Middle frontal gyrus (tissue), 1 donor: ENCODE data around the gene ZNF777.
"Not testable (repeated sequence)": the region's sequence is repeated elsewhere in the genome, so short reads cannot be mapped to it uniquely, and the experiment has no call there.

ENCODE experiments used
- DNase-seq: peaks from one replicate; pipeline ENCODE4 v3.0.0-alpha.2; 2015; ENCODE audit warnings: low spot score; ENCODE audit errors: extremely low spot score

The ZNF777 gene

DNA sequence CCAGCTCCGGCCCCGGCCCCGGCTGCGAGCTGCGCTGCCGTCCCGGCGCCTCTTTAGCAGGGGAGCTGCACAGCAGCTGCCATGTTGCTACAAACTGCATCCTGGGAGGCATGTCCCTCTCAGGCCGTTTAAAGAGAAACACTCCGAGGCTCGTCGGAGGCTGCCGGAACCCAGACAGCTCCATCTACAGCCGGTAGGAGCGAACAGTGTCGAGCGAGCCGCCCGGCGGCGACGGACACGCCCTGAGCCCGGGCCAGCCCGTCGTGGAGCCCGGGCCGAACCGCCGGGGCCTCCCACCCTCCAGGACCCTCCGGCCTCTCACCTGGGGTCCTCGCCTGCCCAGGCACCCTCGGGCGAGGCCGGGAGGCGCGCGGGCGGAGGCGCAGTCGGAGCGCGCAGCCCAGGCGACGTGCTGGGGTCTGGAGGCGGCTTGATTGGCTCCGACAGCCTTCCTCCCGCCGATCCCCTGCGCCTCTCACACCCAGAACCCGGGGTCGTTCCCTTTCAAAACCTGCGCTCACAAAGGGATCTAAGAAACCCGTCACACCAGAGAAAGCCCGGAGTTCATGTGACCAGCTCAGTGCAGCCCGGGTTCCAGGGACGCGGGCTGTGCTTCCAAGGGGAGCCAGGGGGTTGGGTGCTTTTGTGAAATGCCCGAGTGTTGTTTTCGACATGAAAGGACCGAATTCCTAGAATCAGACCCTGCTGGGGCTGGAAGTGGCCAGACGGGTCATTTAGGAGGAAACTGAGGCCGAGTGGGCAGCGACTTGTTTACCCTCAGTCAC, at the start of gene ZNF777:
ZNF777 (minus strand) TSS at position 570 of the 785 bp plus-strand sequence. CDS start 5,040 bp downstream, outside the sequence.
- DNase-seq = peak; percentile 36

DNA sequence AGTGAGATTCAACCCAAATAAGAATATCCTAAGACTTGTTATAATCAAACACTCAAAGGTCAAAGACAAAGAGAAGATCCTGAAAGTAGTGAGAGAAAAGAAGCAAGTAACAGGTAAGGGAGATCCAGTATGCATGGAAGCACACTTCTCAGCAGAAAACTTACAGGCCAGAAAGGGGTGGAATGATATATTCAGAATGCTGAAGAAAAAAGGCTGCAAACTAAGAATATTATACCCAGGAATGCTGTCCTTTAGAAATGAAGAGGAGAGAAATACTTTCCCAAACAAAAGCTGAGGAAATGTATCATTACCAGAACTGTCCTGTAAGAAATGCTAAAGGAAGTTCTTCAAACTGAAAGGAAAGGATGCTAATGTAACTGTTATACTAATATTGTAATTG, 49.4 kb upstream of the ZNF777 start:
- no peak for DNase-seq

DNA sequence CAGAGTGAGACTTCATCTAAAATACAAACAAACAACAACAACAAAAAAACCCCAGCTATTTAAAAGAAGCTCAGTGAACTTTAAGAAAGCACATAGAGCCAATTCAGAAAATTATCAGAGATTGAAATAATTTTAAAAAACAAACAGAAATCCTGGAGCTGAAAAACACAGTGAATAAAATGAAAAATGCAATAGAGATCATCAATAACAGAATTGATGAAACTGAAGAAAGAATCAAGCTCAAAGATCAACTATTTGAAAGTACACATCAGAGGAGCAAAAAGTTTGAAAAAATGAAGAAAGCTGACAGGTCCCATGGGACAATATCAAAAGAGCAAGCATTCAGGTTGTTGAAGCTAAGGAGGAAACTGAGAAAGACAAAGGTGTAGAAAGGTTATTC, 48.9 kb upstream of the ZNF777 start:
- no peak for DNase-seq

DNA sequence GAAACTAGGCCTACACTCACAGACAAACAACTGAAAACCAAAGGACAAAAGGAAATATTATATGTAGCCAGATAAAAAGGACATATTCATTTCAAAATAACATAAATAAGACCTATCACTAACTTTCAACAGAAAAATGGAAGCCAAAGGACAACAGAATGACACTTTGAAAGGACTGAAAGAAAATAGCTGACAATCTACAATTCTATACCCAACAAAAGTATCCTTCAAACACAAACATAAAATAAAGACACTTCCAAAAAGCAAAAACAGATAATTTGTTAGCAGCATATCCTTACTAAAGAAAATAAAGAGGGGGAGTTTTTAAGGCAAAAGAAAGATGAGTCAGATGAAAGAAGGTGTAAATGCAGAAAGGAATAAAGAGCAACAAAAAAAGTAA, 44.7 kb upstream of the ZNF777 start:
- no peak for DNase-seq

DNA sequence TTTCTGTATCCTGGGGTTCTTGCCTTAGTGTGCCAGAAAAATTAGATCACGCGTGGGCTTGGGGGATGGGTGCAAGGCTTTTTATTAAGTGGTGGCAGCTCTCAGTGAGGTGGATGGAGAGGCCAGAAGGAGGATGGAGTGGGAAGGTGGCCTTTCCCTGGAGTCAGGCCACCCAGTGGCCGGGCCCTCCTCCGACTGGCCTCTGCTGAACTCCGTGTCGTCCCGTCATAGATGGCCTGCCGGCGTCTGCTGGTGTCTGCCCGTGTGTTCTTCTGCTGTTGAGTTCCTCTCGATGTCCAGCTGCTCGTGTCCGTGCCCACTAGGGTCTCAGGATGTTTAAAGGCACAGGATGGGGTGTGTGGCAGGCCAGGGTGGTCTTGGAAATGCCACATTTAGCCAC, 40.8 kb upstream of the ZNF777 start:
- DNase-seq = no peak

DNA sequence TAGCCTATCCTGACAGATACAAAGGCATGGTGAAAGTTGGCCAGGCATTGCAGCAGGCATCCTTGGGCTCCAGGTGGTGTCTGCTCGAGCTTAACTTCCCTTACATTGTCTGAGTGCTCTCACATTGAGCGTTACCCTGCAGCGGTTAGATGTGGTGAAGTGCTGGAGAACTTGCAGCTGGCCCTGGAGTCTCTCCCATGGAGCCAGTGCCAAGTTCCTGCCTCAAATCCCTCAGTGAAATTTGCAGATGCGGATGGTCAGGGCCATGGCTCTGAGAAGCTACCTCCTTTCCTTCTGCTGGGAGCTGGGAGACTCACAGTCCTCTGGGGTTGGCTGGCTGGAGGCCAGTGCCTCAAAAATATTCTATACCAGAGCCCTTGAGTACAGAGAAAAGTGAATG, 40.0 kb upstream of the ZNF777 start:
- no peak for DNase-seq

DNA sequence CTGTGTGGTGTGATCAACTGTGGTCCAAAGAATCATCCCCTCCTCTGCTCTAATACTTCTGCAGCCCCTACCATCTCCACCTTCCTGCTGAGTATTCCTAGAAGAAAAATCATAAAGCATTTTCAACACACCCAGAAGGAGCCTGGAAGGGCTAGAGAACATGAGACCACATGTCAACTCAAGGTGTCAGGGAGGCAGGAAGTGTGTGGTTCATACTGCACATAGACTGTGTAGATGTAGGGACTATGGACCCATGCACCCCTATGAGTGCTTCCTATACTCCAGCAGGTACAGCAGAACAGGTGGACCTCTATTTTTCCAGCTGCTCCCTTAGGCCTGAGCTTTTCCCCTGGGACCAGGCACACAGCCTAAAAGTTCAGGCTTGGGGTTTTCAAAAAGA, 39.3 kb upstream of the ZNF777 start:
- DNase-seq = no peak

DNA sequence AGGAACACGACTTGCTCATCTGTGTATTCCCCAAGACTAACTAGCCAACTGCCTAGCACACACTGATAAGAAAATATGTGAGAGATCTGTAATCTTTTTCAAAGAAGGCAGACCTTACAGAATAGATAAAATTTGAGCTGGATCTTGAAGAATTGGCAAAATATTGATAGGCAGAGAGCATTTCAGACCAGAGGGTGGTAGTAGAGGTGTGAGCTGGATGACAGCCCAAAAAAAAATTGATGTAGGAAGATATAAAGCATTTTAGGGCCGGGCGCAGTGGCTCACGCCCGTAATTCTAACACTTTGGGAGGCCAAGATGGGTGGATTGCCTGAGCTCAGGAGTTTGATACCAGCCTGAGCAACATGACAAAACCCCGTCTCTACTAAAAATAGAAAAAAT, 37.9 kb upstream of the ZNF777 start:
- no peak for DNase-seq

DNA sequence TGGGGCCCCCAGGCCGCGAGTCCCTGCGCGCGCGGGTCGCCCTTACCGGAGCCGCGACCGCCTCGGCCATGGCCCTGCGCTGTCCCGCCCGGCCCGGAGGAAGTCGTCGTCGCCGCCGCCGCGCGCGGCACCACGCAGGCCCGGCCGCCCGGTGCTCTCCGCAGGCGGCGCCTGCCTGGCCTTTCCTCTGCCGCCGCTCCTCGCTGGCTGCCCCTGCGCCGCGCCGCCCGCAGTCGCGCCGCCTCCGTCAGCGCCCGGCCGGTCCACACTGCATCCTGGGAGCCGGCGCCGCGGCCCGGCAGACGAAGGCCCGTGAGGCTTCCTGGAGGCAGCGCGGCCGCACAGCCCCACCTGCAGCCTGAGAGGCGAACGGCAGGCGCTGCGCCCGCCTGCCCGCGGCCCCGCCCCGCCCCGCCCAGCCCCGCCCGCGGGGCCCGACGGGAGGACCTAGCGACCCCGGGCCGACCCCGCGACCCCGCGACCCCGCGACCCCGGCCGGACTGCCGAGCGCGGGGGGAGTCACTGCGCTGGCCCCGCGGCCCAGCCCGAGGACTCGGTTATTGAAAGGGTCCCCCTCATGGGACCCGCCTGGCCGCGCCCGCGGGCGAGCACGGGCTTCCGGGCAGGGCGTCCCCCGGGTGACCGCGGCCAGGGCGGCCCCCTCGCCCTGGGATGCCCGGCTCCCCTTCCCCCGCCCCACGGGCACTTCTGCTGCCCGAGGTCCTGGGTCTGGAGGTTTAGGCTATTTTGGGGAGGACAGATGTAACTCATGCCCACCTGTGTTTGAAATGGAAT, 36.8 kb upstream of the ZNF777 start, which contains the start of gene ZNF746:
ZNF746 (minus strand) TSS at position 343 of the 795 bp plus-strand sequence; CDS start at position 70, 273 bp downstream.
- peak; percentile 73 for DNase-seq

DNA sequence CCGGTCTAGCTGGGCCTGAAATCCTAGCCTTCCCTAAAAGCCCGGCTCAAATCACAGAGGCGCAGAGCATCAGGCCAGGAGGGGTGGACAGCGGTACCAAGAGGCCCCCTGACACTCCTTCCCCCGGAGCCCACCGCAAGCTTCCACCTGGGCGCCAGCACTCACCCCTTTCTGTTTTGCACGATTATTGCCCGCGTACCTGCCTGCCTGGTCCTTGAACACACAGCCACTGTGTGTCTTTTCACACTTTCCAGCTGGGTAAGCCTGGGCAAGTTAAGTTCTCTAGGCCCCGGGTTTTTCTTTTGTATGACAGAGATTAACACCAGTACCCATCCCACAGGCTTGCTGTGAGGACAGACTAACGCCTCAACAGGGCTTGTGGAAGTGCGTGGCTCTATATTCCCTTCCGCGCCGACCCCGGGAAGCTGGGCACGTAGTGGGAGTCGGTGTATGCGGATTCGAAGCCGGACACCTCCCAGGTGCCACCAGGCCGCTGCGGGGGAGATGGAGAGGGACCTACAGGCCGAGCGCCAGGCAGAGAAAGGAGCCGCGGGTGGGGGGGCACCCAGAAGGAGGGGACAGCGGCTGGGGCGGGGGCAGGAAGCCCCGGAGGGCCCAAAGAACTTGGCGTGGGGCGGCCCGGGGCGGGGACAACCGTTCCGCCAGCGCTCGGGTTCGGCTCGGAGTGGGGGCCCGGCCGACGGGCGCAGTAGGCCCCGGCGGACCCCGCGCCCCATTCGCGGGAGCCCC, 36.0 kb upstream of the ZNF777 start:
- DNase-seq = no peak

DNA sequence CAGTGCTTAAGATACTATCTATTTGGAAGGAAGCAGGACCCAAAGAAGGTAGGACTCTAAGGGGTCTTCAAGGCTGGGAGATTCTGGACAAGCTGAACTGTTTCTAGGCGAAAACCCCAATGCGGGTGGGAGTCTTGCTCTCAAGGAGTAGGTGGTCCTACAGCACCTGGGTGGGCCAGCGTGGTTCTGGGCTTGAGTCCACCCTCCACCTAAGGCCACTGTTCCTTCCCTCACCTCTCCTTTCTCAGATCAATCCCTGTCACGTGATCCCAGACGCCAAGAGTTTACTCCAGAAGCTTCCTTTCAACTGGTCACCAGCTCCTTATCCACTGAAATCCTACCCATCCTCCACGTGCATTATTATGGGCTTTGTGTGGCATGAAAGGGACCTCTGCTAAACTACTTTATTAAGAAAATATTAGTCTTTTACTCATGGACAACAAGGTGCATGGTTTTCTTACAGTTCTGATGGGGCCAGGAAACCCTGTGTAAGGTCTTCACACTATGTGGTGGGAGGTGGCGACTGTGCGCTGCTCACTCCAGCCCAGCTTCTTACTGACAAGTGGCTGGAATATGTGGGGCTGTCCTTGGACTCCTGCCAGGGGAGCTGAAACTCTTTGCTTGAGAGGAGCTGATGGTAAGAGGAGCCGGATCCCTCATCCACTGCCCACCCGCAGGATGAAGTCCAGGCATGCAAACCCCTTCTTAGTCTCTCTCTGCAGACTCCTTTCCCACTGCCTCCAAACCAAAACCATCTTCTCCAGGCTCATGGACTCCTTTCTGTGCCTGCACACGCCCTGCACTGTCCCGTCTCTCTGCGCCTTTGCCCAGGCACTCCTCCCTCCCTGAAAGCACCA, 35.2 kb upstream of the ZNF777 start:
- DNase-seq = no peak

DNA sequence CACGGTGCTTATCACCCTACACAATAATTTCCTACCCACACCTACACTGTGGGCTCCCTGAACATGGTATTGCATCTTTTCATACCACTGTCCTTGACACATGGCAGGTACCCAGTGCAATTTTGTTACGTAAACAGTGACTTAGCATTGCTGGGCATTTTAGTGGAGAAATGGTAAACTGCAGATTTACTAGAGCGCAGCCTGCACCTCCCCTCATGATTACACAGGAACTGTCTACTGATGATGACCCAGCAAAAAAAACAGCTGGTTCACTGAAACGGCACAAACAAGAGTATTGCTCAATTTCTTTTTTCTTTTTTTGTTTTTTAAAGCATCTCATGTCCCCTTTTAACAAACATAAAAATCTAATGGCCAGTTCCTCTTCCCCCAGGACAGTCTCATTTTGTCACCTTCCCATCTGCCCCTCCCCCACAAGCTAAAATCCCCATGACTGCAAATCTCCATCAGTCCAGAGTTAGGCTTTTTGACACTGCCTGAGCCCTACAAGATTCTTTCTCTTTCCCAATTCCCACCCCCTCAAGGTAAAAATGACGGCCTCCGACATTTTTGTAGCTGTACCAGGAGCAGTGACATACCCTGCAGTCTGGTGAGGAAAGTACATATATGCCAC, 34.0 kb upstream of the ZNF777 start:
- no peak for DNase-seq

DNA sequence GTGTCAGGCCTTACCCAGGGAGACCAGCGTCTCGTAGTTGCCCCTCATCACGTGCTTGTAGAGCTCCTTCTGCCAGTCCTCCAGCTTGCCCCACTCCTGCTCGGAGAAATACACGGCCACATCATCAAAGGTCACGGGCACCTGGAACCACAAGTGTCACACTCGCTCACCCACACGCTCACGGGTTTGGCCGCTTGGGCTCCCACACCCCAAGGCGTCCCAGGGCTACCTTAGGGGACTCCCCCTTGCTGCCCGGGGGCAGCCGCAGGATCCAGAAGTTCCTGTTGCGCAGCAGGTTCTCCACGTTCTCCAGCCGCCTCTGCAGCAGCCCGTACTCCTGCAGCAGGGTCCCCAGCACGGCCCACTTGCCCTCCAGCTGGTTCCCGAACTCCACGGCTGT, 33.1 kb upstream of the ZNF777 start:
- DNase-seq = not testable (repeated sequence)

DNA sequence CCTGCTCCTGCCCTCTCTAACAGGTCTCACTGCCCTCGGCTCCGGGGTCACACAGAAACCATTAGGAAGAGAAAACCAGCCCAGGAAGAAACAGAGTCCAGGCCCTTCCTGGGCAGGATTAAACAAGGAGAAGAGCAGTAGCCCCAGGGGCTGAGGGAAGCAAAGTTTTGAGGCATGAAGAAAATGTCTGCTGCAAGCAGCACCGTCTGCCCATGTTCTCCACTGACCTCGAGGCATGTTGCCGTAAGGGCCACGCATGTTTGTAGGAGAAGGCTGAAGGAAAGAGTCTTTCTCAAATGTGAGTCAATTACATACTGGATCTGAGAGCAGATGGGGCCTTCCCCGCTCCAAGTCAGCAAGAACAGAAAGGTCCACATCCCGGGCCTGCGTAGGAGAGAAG, 32.5 kb upstream of the ZNF777 start:
- DNase-seq = no peak

DNA sequence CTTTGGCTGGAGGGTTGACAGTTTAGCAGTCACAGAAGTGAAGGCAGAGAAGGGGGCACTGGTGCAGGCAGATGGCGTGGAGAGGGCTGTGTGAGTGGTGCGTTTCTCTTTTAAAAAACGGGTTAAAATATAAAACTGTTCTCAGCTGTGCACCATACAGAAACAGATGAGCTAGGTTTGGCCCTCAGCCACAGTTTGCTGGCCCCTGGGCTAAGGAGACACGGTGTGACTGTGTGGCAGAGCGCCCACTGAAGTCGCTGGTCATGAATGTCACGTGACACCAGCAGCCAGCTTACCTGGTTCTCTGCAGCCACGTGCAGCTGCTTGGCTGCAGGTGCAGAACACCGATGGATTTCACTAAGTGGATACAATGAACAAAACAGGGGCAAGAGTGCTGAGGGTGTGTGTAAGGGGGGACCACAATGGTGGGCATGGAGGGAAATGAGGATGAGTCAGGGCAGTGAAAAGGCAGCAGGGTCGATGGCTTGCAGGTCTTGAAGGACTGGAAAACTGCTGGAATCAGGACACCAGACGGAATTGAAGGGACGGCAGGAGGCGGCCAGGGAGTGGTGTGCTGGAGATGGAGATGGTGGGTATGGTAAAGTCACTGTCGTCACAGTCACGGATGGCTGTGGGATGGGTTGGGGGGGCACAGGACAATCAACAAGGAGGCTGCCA, 29.4 kb upstream of the ZNF777 start:
- DNase-seq = no peak

DNA sequence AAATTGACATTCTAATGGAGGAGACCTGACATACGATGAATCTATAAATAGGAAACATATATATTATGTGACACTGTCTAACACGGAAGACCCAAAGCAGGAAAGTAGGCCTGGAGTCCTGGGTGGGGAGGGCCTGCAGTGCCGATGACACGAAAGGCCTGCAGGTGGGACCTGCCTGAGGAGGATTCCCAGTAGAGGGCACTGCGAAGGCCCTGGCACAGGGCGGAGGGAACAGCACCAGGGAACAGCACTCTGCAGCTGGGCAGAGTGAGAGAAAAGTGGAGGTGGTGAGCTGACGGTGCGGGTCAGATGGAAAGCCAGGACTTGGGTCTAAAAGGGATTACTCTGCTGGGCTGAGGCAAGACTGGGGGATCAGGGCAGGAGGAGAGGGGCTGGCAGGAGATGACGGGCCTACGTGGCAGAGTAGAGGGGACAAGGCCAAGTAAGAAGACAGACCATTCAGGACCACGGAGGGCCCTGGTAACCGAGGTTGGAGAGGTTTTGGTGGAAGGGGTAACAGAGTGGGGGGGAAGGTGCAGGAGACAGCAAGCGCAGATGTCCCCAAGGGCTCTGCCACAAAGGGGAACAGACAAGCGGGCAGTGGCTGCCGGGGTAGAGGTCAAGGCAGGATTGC, 28.6 kb upstream of the ZNF777 start:
- no peak for DNase-seq

DNA sequence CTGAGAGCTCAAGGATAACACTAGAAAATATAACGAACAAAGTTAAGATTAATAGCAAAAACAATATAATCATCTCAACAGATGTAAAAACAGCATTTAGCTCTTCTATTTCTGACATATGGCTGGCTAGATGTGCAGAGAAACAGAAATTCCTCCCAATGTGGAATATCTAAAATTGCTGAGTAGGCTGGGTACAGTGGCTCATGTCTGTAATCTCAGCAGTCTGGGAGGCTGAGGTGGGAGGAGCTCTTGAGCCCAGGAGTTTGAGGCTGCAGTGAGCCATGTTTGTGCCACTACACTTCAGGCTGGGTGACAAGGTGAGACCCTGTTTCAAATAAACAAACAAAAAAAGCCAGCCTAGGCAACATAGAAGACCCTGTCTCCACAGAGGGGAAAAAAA, 18.7 kb upstream of the ZNF777 start:
- DNase-seq = no peak

DNA sequence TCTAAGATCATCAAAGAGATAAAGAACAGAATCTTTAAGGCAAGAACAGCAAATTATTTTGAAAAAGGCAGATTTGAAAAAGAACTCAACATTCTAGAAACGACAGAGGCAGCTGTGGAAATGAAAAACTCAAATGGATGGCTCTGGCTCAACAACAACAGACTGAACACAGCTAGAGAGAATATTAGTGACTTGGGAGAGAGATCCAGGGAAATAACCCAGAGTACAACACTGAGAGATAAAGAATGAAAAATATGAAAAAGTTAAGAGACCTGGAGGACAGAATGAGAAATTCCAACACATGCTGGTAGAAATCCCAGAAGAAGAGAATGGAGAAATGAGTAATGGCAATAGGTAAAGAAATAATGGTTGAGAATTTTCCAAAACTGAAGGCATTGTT, 17.9 kb upstream of the ZNF777 start:
- no peak for DNase-seq
